ENCODE measurements around the gene ZNF771.
"Not testable (repeated sequence)": the region's sequence is repeated elsewhere in the genome, so short reads cannot be mapped to it uniquely, and the experiment has no call there.

GRCh38 chr16:30396627-30397026, 10.8 kb upstream of the ZNF771 start:
- not testable (repeated sequence) for TF ChIP-seq POLR2A, CTCF, EP300 (IDR thresholded peaks at IDR 0.05)
